ENCODE data around the gene YRDC.

Gene YRDC

DNA sequence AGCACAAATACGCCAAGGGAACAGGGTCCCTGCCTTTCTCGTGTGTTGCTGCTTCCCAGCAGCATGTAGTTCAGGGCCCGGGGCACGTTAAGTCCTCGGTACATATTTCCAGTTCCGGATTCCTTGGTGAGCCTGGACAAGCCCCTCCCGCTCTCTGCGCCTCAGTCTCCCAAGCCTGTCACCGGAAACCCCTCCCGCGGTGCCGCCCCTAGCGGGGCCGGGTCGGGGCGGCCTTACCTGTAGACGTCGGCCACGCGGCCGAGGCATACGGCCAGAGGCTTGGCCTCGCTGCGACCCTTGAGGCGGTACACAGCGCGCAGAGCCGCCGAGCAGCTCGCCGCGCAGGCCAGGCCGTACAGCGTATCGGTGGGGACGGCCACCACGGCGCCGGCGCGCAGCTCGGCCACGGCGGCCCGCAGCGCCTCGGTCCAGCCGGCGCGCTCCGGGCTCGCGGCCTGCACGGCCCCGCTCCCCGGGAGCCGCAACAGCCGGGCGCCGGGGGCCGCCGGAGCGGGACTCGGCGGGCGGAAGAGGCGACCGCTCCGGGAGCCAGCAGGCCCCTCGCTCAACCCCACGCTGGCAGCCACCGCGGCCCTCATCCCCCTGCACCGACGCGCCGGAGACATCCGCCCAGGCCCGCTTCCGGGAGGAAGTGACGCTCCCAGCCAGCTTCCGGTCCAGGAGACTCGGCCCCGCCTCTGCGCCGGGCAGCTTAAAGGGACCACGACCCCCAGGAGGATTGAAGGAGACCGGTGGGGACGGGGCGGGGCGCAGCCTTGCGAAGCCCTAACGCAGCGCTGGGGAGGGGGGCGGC is at the start of gene YRDC, which contains the start of gene C1orf122:
Gene YRDC, minus strand, starts transcription at position 654 of the 814 bp plus-strand sequence. Its CDS starts 28 bp downstream, at position 626.
Gene C1orf122, plus strand, starts transcription at position 236 of the 814 bp plus-strand sequence. CDS start 615 bp downstream, outside the sequence.
- DNase-seq: peak; percentile 96

DNA sequence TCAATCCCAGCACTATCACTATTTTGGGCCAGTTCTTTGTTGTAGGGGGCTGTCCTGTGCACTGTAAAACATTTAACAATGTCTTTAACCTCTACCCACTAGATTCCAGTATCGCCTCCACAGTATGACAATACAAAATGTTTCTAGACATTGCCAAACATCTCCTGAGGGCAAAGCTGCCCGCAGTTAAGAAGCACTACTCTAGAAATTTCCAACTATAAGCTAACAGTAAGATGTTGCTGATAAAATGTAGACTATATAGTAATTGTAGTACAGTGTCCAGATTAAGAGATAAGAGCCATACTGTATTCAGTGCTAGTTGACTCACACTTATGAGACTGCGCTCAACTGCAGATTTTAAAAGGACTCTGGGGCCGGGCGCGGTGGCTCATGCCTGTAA is 46.4 kb upstream of the YRDC start:
- no peak for DNase-seq

DNA sequence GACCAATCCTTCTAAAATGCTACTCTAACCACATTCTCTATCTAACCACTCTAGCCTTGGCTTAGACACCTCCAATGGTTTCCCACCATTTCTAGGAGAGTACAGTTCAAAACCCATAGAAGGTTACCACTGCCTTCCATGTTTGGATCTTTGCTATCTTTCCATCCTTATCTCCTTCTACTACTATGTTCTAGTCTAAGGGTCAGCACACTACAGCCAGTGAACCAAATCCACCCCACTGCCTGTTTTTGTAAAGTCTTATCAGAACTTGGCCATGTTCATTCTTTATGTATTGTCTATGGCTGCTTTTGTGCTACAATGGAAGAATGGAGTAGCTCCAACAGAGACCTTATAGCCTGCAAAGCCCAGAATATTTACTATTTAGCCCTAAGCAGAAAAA is 45.1 kb upstream of the YRDC start:
- DNase-seq: no peak

DNA sequence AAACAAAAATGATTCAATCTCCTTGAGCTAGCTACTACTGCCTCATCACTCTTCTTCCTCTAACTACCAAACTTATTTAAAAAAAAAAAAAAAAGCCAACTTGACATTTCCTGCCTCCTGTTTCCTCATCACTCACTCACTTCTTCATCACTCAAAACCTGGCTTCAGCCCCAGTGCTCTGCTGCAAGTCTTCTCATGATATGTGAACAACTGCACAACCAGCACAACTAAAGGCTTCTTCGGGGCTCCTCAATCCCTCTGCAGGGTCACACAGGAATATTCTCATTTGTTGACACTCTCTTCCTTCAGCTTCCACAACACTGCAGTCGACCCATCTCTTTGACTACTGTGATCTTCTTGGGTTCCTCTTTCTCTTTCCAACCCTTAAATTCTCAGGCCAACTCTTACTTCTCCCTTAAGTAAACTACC is 43.8 kb upstream of the YRDC start:
- no peak for DNase-seq

DNA sequence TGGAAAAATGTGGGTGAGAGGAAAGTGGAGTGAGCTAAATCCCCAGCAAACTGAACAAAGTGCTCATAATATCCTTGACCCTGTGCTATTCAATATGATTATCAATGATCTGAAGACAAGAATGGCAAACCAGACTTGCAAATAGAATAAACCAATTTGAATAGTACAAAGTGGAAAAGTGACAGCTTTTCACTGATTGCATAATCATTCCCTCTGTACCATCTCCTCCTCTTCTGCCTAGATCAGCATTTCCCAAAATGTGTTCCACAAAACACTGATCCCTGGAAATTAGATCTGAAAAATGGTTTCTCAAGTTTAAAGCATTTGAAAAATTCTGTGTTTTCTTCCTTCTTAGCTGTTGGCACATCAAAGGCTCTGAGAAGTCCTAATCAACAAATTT is 43.3 kb upstream of the YRDC start:
- no peak for DNase-seq

DNA sequence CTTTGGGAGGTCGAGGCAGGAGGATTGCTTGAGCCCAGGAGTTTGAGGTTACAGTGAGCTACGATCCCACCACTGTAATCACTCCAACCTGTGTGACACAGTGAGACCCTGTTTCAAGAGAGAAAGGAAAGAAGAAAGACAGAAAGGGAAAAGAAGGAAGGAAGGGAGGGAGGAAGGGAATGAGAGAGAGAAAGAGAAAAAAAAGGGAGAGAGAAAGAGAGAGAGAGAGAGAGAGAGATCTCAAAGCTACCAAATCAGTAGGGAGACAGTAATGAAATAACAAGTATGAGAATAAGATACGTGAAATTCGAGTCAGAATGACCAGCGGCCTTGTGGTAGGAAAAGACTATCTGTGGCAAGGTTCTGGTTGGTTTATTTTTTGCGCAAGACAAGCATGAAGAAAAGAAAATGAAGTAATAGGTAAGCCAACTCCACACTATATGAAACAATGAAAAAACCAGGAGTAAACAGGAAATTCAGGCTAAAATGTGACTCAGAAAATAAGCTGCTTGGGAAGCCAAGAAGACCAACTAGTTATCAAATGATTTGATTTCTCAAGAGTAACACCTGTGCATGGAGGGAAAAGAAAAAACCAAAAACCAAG is 42.4 kb upstream of the YRDC start:
- DNase-seq: no peak

DNA sequence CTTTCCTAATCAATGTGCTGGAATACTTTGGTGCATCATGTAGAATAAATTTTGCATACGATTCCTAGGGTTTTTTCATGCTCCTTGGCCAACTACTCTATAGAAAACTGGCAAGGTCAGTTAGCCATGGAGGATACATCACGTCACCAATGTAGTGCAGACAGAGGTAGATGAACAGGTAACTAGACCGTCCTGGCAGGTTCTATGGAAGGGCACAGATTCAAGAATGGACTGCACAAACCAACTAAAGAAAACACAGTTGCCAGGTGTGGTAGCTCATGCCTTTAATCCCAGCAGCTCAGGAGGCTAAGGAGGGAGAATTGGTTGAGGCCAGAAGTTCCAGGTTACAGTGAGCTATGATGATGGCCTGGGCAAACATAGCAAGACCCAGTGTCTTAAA is 41.5 kb upstream of the YRDC start:
- DNase-seq: no peak

- DNase-seq: no peak
These were observed 38.8 kb upstream of the YRDC start for GRCh38 chr1:37846647-37847339.

DNA sequence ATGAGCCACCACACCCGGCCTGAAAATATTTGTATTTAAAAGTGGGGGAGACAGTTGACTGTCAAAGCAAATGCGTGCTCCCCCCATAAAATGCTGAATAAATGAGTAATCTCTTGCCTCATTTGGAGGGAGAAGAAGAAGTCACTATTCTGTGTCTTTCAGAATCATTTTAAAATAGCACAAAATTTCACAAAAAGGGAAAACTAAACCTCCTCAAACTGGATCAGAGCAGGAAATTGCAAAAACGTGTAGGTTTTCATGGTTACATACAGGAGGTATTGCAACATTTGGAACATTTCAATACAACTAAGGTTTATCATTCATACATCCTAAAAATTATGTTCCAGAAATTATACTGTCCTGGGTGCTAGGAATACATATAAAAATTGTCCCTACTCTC is 37.8 kb upstream of the YRDC start:
- no peak for DNase-seq

- no peak for DNase-seq
These were observed 37.1 kb upstream of the YRDC start for GRCh38 chr1:37845049-37845646.

DNA sequence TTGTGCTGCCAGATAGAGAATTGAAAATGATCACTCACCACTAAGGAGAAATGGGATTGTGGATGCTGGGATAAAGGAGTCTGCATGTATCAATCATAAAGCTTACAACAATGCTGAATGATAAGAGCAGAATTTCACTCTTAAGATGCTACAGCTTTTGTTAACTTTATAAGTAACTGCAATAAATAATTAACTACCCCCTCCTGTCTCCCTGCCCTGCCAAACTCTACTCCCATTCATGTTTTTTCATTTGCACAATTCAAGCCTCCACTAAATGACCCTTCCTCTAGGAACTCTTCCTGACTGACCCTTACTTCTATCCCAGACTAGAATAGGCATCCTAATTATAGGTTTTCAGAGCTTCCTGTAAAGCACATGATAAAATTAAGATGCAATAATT is 36.5 kb upstream of the YRDC start:
- DNase-seq: no peak

GRCh38 chr1:37841652-37842051 is 33.6 kb upstream of the YRDC start:
- DNase-seq: no peak

GRCh38 chr1:37840711-37841110 is 32.7 kb upstream of the YRDC start:
- no peak for DNase-seq

DNA sequence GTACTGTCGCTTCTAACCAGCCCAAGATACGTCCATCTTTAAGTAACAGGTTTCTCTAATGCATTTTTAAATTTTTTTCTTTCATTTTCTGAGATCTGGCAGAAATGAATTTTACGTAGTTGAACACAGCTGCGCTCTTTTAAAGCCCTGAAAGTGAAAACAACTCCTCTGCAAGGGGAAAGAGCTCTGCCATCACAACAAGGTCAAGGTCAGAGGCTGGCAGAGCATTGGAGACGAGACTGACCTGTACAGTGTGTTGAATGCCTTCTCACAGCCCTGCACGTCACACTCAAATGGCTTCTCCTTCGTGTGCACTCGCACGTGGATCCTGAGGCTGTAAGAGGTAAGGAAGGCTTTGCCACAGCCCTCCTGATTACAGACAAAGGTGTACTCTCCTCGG is 31.7 kb upstream of the YRDC start:
- no peak for DNase-seq

DNA sequence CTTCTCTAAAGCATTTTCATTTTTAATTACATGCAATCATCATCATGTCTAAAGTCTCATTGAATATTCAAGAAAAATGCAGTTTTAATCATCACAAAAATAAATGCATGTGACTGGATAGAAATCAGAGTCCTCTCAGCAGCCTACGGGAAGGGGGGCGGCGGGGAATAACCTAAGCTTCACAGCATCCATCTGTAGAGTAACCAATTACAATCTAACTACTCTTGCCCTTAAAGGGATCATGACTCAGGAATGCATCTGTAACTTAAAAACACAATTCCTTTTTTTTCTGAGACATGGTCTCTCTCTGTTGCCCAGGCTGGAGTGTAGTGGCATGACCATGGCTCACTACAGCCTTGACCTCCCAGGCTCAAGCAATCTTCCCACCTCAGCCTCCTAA is 28.8 kb upstream of the YRDC start:
- no peak for DNase-seq

DNA sequence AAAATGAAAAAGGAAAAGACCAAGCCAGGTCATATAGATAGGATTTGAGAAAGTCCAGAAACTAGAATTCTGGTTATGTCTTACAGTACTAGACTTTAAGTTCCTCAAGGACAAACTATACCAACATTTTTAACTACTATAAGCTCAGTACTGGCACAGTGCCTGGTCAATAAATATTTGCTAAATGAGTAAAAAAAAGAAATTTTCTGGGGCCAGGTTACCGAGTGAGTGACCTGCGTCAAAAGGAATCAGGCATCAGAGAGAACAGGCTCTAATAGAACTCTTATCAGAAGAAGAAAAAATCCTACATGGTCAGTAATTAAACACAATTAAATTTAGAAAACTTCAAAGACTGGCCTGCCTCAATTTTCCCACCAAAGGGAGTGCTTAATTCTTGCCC is 23.8 kb upstream of the YRDC start:
- no peak for DNase-seq

DNA sequence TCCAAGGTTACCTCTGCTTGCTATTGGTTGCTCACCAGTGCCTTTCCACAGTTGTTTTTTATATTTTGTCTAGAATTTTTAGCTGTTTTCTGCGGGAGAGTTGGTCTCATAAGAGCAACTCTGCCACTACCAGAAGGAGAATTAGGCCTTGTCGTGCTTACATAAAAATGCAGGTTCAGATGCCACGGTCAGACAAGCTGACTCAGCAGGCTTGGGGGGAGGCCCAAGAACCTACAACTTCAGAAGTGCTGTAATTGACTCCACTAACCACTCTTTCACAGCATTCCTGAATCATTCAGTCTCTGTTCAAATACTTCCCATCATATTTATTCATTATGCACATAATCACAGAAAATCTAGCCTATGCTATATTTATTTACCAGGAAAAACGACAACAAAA is 23.1 kb upstream of the YRDC start:
- no peak for DNase-seq

DNA sequence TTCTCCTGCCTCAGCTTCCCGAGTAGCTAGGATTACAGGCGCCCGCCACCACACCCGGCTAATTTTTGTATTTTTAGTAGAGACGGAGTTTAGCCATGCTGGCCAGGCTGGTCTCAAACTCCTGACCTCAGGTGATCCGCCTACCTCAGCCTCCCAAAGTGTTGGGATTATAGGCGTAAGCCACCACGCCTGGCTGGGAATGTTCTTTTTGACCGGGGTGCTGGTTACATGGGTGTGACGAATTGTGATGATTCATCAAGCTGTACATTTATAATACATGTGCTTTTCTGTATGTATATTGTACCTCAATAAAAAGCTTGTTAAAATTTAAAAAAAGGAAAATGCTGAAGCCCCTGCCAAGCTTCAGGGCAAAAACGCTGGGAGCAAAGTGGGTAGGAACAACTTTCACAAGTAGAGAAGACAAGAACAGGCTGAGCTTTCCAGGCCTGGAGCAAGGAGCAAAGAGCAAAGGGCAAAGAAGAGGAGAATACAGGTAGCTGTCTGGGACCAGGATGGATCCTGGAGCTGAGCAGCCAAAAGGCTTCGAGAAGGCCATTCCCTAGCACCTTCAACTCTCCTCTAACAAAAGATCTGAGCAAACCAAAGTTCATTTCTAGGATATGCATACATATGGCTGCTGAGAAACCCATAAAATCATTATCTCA is 20.5 kb upstream of the YRDC start:
- no peak for DNase-seq

- DNase-seq: no peak
These were observed 17.5 kb upstream of the YRDC start for GRCh38 chr1:37825506-37825905.

DNA sequence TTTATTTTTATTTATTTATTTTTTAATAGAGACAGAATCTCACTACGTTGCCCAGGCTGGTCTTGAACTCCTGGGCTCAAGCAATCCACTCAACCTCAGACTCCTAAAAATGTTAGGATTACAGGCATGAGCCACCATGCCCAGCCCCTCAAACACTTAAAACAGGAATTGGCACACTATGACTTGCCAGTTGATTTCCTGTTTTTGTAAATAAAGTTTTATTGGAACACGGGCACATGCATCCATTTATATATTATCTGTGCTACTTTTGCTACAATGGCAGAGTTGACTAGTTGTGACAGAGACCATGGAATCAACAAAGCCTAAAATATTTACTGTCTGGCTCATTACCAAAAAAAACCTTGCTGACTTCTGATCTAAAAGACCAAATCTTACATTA is 16.0 kb upstream of the YRDC start:
- DNase-seq: no peak

DNA sequence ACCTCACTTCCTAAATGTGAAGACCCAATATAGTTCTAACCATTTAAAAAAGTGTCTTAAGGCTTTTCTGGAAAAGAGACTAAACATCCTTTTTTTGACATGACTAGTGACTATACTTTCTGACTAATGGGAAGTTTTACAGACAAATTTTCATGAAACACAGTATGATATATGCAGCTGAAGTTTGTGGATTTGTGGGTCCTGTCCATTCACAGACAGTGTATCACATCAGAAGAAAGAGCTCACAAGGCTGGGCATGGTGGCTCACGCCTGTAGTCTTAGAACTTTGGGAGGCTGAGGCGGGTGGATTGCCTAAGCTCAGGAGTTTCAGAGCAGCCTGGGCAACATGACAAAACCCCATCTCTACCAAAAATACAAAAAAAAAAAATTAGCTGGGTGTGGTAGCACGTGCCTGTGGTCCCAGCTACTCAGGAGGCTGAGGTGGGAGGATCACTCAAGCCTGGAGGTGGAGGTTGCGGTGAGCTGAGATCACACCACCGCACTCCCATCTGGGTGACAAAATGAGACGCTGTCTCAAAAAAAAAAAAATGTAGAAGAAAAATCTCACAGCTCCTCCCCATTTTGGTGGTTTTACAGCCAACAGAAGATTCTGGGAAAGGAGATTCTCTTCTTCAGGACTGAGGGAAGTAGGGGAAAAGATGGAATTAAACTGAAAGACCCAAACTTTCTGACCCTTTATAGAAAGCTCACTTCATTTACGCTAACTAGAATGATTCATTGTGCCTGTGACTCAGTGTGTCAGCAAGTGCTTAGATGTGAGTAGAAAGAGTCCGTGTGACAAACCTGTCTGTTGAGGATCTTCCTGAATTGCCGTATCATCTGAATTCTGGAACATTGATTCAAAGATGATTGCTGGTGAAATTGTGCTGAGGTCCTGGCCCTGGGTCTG is 15.2 kb upstream of the YRDC start:
- peak; percentile 10 for DNase-seq

DNA sequence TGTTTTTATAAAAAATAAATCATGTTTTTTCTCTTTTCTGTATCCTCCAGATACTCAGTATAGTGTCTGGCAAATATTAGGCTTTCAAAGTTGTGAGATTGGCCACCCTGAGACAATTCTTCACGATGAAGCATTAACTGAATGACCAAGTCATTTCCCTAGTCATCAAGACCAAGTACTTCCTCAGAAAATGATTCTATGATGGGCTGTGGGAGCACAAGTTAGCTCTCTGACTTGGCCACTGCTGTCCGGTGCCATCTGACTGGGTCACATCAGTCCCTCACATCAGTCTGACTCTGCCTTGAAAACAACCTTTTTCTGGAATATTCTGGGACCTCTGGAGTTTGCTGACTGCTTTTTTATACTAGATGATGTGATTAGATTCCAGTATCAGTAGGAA is 13.5 kb upstream of the YRDC start:
- DNase-seq: no peak

Measured in activated naive CD4-positive, alpha-beta T cell treated with Interleukin-2 at 50 U/mL for 16 hours (primary cell).